VCaP (cell line): Measurements from ENCODE around the gene LGI2.
"Not testable (repeated sequence)": the region's sequence is repeated elsewhere in the genome, so short reads cannot be mapped to it uniquely, and the experiment has no call there.

Experiments used
- H3K27ac ChIP-seq: fragments of 450-650 bp; 2 replicates; pipeline ENCODE4 v1.5.1; 2017
- TF ChIP-seq, protein P1 (sequence below): fragments of 450-650 bp; conservative IDR thresholded peaks from 2 replicates; pipeline ENCODE4 v1.5.1; 2017; ENCODE audit warnings: mild to moderate bottlenecking, moderate library complexity

Gene LGI2

DNA sequence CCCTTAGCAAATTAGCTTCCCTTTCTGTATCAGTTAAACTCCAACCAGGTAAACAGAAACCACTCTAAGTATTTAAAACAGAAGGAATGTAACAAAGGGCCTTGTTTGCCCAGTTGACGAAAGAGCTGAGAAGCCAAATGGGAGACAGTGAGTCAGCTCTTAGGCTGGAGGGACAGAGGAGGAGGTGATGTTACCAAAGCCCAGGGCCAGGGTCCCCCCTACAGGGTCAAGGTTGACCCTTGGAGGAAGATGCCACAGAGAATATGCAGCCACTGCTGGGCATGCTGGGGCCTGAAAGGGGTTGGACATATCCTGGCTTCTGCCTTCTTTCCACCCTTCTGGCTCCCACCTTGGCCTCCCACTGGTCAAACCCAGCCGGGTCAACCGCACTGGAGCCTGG is 38.3 kb upstream of the LGI2 start:
- H3K27ac ChIP-seq, result no peak overlapping the region
- TF ChIP-seq, protein P1, sequence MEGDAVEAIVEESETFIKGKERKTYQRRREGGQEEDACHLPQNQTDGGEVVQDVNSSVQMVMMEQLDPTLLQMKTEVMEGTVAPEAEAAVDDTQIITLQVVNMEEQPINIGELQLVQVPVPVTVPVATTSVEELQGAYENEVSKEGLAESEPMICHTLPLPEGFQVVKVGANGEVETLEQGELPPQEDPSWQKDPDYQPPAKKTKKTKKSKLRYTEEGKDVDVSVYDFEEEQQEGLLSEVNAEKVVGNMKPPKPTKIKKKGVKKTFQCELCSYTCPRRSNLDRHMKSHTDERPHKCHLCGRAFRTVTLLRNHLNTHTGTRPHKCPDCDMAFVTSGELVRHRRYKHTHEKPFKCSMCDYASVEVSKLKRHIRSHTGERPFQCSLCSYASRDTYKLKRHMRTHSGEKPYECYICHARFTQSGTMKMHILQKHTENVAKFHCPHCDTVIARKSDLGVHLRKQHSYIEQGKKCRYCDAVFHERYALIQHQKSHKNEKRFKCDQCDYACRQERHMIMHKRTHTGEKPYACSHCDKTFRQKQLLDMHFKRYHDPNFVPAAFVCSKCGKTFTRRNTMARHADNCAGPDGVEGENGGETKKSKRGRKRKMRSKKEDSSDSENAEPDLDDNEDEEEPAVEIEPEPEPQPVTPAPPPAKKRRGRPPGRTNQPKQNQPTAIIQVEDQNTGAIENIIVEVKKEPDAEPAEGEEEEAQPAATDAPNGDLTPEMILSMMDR, result no peak

DNA sequence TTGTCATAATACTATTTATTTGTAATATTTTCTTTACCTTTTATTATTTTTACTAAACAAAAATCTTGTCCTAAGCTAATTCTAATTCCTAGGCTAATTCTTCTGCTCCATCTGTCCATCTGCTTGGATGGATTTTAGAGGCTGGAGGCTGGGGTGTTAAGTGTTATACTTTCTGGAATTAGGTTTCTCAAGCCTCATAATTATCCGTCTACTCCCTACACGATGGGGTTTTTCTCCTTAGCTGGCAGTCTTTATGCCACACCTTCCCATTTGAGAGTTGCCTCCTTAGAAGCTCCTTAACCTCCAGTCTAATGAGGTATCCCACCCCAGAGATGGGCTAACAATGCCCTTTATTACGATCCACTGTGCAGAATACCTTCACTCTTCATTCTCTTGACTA is 37.6 kb upstream of the LGI2 start:
- TF ChIP-seq, protein P1, result no peak
- H3K27ac ChIP-seq, result no peak overlapping the region

- TF ChIP-seq, protein P1, result no peak
- no peak overlapping the region for H3K27ac ChIP-seq
Observed at GRCh38 chr4:25065932-25066590, 35.3 kb upstream of the LGI2 start.

GRCh38 chr4:25065431-25065858 is 34.7 kb upstream of the LGI2 start:
- H3K27ac ChIP-seq, result no peak overlapping the region
- TF ChIP-seq, protein P1, result no peak

DNA sequence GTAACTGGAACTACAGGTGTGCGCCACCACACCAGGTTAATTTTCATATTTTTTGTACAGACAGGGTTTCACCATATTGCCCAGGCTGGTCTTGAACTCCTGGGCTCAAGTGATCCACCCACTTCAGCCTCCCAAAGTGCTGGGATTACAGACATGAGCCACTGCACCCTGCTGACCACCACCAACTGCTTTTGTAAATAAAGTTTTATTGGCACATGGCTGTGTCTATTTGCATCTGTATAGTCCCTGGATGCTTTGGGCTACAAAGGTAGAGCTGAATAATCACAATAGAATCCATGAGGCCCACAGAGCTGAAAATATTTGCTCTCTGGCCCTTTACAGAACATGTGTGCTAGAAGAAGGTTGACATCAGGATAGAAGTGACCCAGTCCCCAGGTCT is 33.7 kb upstream of the LGI2 start:
- H3K27ac ChIP-seq, result not testable (repeated sequence)

GRCh38 chr4:25063116-25063515 is 32.4 kb upstream of the LGI2 start:
- TF ChIP-seq, protein P1, result no peak
- H3K27ac ChIP-seq, result no peak overlapping the region

DNA sequence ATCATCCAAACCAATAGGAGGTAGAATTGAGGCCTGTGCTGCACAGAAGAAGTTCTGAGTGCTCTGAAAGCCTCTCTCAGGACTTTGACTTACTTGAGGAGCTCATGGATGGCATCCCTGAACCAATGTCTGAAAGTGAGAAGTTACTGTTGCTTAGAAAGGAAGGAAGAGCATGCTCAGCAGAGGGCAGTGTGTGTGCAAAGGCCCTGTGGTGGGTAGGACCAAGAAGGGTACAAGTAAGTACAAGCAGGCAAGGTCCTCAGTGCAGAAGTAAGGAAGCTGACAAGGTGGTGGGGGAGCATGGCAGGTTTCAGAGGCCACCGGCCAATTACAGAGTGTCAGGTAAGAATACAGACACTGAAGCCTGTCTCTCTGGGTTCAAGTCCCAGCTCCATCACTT is 31.4 kb upstream of the LGI2 start:
- no peak overlapping the region for H3K27ac ChIP-seq
- TF ChIP-seq, protein P1, result no peak

DNA sequence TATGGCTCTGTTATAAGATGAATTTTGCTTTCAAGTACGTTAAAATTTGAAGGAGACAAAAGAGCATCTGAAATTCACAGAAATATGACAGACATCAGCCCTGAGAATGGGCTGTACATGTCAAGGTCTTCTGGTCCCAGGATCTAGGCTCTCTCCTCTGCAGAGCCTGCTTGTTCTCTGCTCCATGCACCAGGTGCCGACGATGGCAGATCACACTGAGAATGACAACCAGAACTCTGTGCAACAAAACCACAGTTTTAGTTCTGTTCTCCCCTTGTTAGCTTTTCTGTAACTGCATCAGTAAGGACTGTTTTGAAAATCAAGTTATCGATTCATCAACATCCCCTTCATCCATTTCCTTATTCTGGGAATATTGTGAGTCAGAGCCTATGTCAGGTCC is 30.9 kb upstream of the LGI2 start:
- TF ChIP-seq, protein P1, result no peak
- no peak overlapping the region for H3K27ac ChIP-seq
